ENCODE data around the gene MYH14. TPM values are rescaled to one million over a fixed set of nuclear protein-coding genes. Genes with fewer than 3 reads are reported as not detected.

MYH14 gene
- total and polyA plus RNA-seq, 2 of the 13 experiments (the other 11 are each of a cell fraction or from before 2014, with no cell fraction given): 5.5 to 5.8 TPM

- DNase-seq (ENCODE audit: low spot score) (no peak), FAIRE-seq (no peak), ATAC-seq (no peak; the same call in 2 of the 3 replicates)
- Histone ChIP-seq H3K4me2 (ENCODE audit: low read depth, low read length) (no peak overlapping the region), H3K79me2 (ENCODE audit: insufficient read depth, low read length) (no peaks in the 10 kb centered on the region), H4K20me1 (ENCODE audit: insufficient read depth, low read length) (no peaks in the 10 kb centered on the region), H2AFZ (ENCODE audit: low read length) (no peak overlapping the region), H3K27ac (ENCODE audit: extremely low read length, insufficient read depth, low read length) (no peak overlapping the region), H3K9me3 (ENCODE audit: low read length) (no peaks in the 10 kb centered on the region), H3K27me3 (ENCODE audit: control insufficient read depth in 1 of 2, insufficient read depth in 2 of 2, low read length in 2 of 2) (peaks cover 0 to 13% of the 10 kb centered on the region in 2 experiments; a peak in 1 of 5 replicates), H3K36me3 (replicated peaks in 1 of 2; ENCODE audit: control insufficient read depth in 1 of 2, insufficient read depth in 2 of 2, low read length in 2 of 2) (no peaks in the 10 kb centered on the region), H3K4me1 (ENCODE audit: insufficient read depth, low read length) (no peaks in the 10 kb centered on the region; the same call in 1 of the 2 replicates), H3K9ac (ENCODE audit: insufficient read depth, low read depth, low read length) (no peak overlapping the region), H3K4me3 (replicated peaks in 1 of 3; ENCODE audit: insufficient read depth in 1 of 3, low read depth in 2 of 3, low read length in 3 of 3) (no peak overlapping the region)
- in situ Hi-C loops (cut with HindIII; ENCODE audit: extremely low pct_ligation_motif_present, low pct_unique_long_range_greater_than_20kb): no loop called here
- POLR2A ChIA-PET: no interaction called here
- BruUV-seq (replicated peaks): no TSS peak
- CTCF ChIA-PET (ENCODE audit: low intra/inter-chr PET ratio, low total read pairs): no interaction called here
- TF ChIP-seq MNT (IDR thresholded peaks at IDR 0.05) (no peak), ZNF557 (CRISPR knock-in tag; IDR thresholded peaks at IDR 0.05) (no peak), SMC3 (IDR thresholded peaks at IDR 0.05; ENCODE audit: low read length) (no peak), PCBP2 (optimal IDR thresholded peaks at IDR 0.05; ENCODE audit: low read depth, low read length, poor library complexity, severe bottlenecking) (no peak), ZBTB14 (CRISPR knock-in tag; IDR thresholded peaks at IDR 0.05) (no peak), MTERF4 (CRISPR knock-in tag; IDR thresholded peaks at IDR 0.05) (no peak), RERE (CRISPR knock-in tag; IDR thresholded peaks at IDR 0.05; ENCODE audit: low read depth) (no peak), ZNF660 (CRISPR knock-in tag; IDR thresholded peaks at IDR 0.05; ENCODE audit: borderline replicate concordance, low read depth) (no peak)
- intact Hi-C loops (cut with micrococcal nuclease; ENCODE audit: unreplicated experiment): no loop called here
- 2% methylated on average over 10 of the region's 13 CpGs for WGBS (ENCODE audit: low lambda C conversion rate)
Observed at GRCh38 chr19:50187937-50188336, 15.5 kb upstream of the MYH14 start.
